Endothelial cell of umbilical vein (primary cell): ENCODE data around the gene MED7. TPM values are rescaled to one million over a fixed set of nuclear protein-coding genes. Genes with fewer than 3 reads are reported as not detected.

Experiments used
- BruUV-seq: library from RNA; stranded (reverse); fragments of 400-500 nt; replicated peaks from 2 replicates; lab custom pipeline; 2021; lab: Mats Ljungman, UMichigan
- CTCF ChIA-PET: fragments of 300-600, 350-600 bp; sonication (Branson Sonifier 250); formaldehyde crosslinking; loops from one replicate; lab custom pipeline; 2021; ENCODE audit warnings: antibody characterized with exemption, inconsistent platforms; lab: Charles Lee
- POLR2A ChIA-PET: fragments of 300-600, 350-600 bp; sonication (Branson Sonifier 250); formaldehyde crosslinking; loops from one replicate; lab custom pipeline; 2021; ENCODE audit warnings: antibody characterized with exemption, inconsistent platforms; lab: Charles Lee
- DNase-seq: peaks from one replicate; pipeline ENCODE4 v3.0.0-alpha.2; 2011; ENCODE audit warnings: low read depth, low spot score
- FAIRE-seq: peaks from 2 replicates; lab custom pipeline; 2011; peaks lifted over from hg19 to GRCh38; lab: Jason Lieb, UNC
- H2AFZ ChIP-seq: 2 replicates; pipeline ENCODE4 v1.6.0; 2012; ENCODE audit warnings: low read depth, low read length, control low read depth, inconsistent platforms
- H3K27ac ChIP-seq: 2 replicates; pipeline ENCODE4 v1.5.1; 2011; ENCODE audit warnings: low read depth, mild to moderate bottlenecking, control low read depth, low read length, moderate library complexity; ENCODE audit not compliant: insufficient read depth
- H3K27me3 ChIP-seq, 2 experiments: 2 replicates each; pipeline versions ENCODE4 v1.6.0 to v1.6.1; 2011; ENCODE audit warnings: low read length in 2 of 2, mixed read lengths in 1 of 2; ENCODE audit not compliant: control insufficient read depth in 2 of 2, insufficient read depth in 2 of 2
- H3K36me3 ChIP-seq, 2 experiments: 2 replicates in 1 of 2; 3 replicates in 1 of 2; pipeline ENCODE4 v1.5.1; 2011; ENCODE audit warnings: low read length in 2 of 2, mild to moderate bottlenecking in 1 of 2, moderate library complexity in 1 of 2; ENCODE audit not compliant: control insufficient read depth in 2 of 2, insufficient read depth in 2 of 2; ENCODE audit errors: extremely low read depth in 1 of 2
- H3K4me1 ChIP-seq: 3 replicates; pipeline ENCODE4 v1.5.1; 2011; ENCODE audit warnings: mild to moderate bottlenecking, low read length; ENCODE audit not compliant: control insufficient read depth, insufficient read depth; ENCODE audit errors: extremely low read depth
- H3K4me2 ChIP-seq: 2 replicates; pipeline ENCODE4 v1.6.1; 2011; ENCODE audit warnings: low read length, control low read depth, mixed read lengths; ENCODE audit not compliant: insufficient read depth
- H3K4me3 ChIP-seq, 3 experiments: fragments of 200-600 bp in 1 of 3; sonication (generic), shearing (Covaris generic) in 1 of 3; replicated peaks in 1 of 3; 2 replicates each; pipeline ENCODE4 v1.5.1; 2011 to 2016; ENCODE audit warnings: control low read depth in 3 of 3, low read length in 3 of 3, mild to moderate bottlenecking in 2 of 3, inconsistent platforms in 1 of 3, low read depth in 1 of 3, moderate library complexity in 1 of 3; ENCODE audit not compliant: insufficient read depth in 1 of 3
- H3K79me2 ChIP-seq: 2 replicates; pipeline ENCODE4 v1.6.0; 2012; ENCODE audit warnings: low read length, inconsistent platforms; ENCODE audit not compliant: control insufficient read depth, insufficient read depth
- H3K9ac ChIP-seq: replicated peaks from 2 replicates; pipeline ENCODE3; 2011; ENCODE audit warnings: low read length, control low read depth; ENCODE audit not compliant: insufficient read depth; ENCODE audit errors: extremely low read depth
- H3K9me1 ChIP-seq: replicated peaks from 3 replicates; pipeline ENCODE4 v1.6.0; 2011; ENCODE audit warnings: mild to moderate bottlenecking, low read length; ENCODE audit not compliant: control insufficient read depth, insufficient read depth; ENCODE audit errors: extremely low read depth
- H3K9me3 ChIP-seq: replicated peaks from 2 replicates; pipeline ENCODE4 v1.5.1; 2012; ENCODE audit warnings: low read length, inconsistent platforms; ENCODE audit not compliant: control insufficient read depth, insufficient read depth
- H4K20me1 ChIP-seq: replicated peaks from 2 replicates; pipeline ENCODE3; 2011; ENCODE audit warnings: mild to moderate bottlenecking, low read length; ENCODE audit not compliant: control insufficient read depth, insufficient read depth; ENCODE audit errors: extremely low read depth
- EZH2 ChIP-seq: IDR thresholded peaks from 2 replicates; pipeline ENCODE4 v1.6.1; 2012; ENCODE audit warnings: borderline replicate concordance, low read depth, mild to moderate bottlenecking, moderate library complexity, low read length, inconsistent platforms; ENCODE audit not compliant: severe bottlenecking
- FOS ChIP-seq: IDR thresholded peaks from 2 replicates; pipeline ENCODE4 v1.6.1; 2011; ENCODE audit warnings: mild to moderate bottlenecking, low read length, moderate library complexity, borderline replicate concordance; ENCODE audit not compliant: insufficient read depth
- GATA2 ChIP-seq: IDR thresholded peaks from 2 replicates; pipeline ENCODE4 v1.7.0; 2011; ENCODE audit warnings: low read depth, mild to moderate bottlenecking, moderate library complexity, mixed read lengths, low read length; ENCODE audit not compliant: insufficient read length, insufficient read depth
- JUN ChIP-seq: IDR thresholded peaks from 2 replicates; pipeline ENCODE4 v1.6.1; 2011; ENCODE audit warnings: borderline replicate concordance, low read depth; ENCODE audit not compliant: insufficient read length, insufficient read depth
- MYC ChIP-seq: IDR thresholded peaks from one replicate; pipeline ENCODE4 v1.6.1; 2011; ENCODE audit warnings: mild to moderate bottlenecking, low read depth, low read length
- POLR2A ChIP-seq: IDR thresholded peaks from 2 replicates; pipeline ENCODE4 v1.6.1; 2012; ENCODE audit warnings: low read depth, mild to moderate bottlenecking, control low read depth, low read length
- POLR2AphosphoS5 ChIP-seq: IDR thresholded peaks from 2 replicates; pipeline ENCODE4 v1.6.1; 2012; ENCODE audit warnings: low read depth, mild to moderate bottlenecking, control low read depth, low read length, moderate library complexity; ENCODE audit not compliant: insufficient read depth
- dilution Hi-C: fragments of 300-500 bp; cut with MboI; formaldehyde crosslinking; loops from one replicate; pipeline ENCODE4 v1.15.0; 2019; ENCODE audit warnings: low sequenced_read_pairs; ENCODE audit not compliant: extremely low pct_ligation_motif_present
- intact Hi-C: fragments of 100-400 bp; cut with micrococcal nuclease; formaldehyde crosslinking; loops from one replicate; pipeline ENCODE4 v1.10.0; 2022
- polyA plus RNA-seq, 4 experiments: library from polyadenylated mRNA; depleted of rRNA in 3 of 4; stranded (reverse) in 3 of 4; unstranded in 1 of 4; fragments of >200 nt; gene quantifications; 2 replicates each; pipeline versions ENCODE4 v1.2.1 to v1.2.3, GENCODE V29; 2011 to 2012; ENCODE audit warnings: missing spikeins in 1 of 4
- total RNA-seq: library from RNA; stranded (reverse); gene quantifications from 2 replicates; pipeline ENCODE4 v1.2.3, GENCODE V29; 2021
- TF ChIP-seq, protein P1 (sequence below): IDR thresholded peaks from 2 replicates; pipeline ENCODE4 v1.6.1; 2011; ENCODE audit not compliant: insufficient read depth, insufficient read length
- TF ChIP-seq, protein P2 (sequence below), 2 donors: IDR thresholded peaks; 1 replicate in 1 of 2; 2 replicates in 1 of 2; pipeline ENCODE4 v1.5.1; 2011; ENCODE audit warnings: low read length in 2 of 2, mild to moderate bottlenecking in 2 of 2, moderate library complexity in 2 of 2, control low read depth in 1 of 2, inconsistent platforms in 1 of 2, low read depth in 1 of 2; ENCODE audit not compliant: insufficient read depth in 1 of 2; ENCODE audit errors: extremely low read depth in 1 of 2

MED7 gene
- total and polyA plus RNA-seq, 2 donors (not counting 3 experiments of a cell fraction or from before 2014, with no cell fraction given) = 4.3 to 9.2 TPM

DNA sequence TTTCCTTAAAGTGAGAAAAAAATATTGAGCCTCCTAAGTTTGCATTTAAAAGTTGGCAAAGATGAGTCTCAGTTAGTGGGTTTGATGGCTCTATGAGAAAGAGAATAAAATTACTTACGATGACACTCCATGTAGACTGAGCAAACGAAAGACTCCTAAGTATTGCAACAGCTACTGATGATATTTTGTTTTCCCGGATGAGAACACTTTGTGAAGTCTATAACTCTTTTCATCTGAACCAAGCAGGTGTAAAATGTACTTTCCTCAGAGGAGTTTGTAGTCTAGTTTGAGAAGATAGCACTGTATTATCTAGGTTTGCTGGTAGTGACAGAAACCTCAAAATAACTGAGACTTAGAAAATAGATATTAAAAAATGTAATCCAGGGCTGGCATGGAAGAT, 36.3 kb upstream of the MED7 start:
- Histone ChIP-seq H3K27ac (no peak overlapping the region), H2AFZ (no peak overlapping the region), H3K4me2 (no peak overlapping the region), H3K9ac (no peak overlapping the region), H4K20me1 (no peaks in the 10 kb centered on the region), H3K9me3 (no peaks in the 10 kb centered on the region), H3K36me3 (no peaks in the 10 kb centered on the region), H3K9me1 (no peaks in the 10 kb centered on the region), H3K79me2 (no peaks in the 10 kb centered on the region), H3K4me3 (no peak overlapping the region), H3K27me3 (no peaks in the 10 kb centered on the region), H3K4me1 (no peaks in the 10 kb centered on the region)
- TF ChIP-seq MYC (no peak), POLR2A (no peak), FOS (no peak), GATA2 (no peak), JUN (no peak), POLR2AphosphoS5 (no peak), EZH2 (no peak)
- TF ChIP-seq, protein P1, sequence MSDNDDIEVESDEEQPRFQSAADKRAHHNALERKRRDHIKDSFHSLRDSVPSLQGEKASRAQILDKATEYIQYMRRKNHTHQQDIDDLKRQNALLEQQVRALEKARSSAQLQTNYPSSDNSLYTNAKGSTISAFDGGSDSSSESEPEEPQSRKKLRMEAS = no peak
- TF ChIP-seq, protein P2, sequence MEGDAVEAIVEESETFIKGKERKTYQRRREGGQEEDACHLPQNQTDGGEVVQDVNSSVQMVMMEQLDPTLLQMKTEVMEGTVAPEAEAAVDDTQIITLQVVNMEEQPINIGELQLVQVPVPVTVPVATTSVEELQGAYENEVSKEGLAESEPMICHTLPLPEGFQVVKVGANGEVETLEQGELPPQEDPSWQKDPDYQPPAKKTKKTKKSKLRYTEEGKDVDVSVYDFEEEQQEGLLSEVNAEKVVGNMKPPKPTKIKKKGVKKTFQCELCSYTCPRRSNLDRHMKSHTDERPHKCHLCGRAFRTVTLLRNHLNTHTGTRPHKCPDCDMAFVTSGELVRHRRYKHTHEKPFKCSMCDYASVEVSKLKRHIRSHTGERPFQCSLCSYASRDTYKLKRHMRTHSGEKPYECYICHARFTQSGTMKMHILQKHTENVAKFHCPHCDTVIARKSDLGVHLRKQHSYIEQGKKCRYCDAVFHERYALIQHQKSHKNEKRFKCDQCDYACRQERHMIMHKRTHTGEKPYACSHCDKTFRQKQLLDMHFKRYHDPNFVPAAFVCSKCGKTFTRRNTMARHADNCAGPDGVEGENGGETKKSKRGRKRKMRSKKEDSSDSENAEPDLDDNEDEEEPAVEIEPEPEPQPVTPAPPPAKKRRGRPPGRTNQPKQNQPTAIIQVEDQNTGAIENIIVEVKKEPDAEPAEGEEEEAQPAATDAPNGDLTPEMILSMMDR (IDR thresholded peaks at IDR 0.05; ENCODE audit: extremely low read depth in 1 of 2, insufficient read depth in 1 of 2, low read depth in 1 of 2, low read length in 2 of 2) = no peak
- DNase-seq = no peak
- dilution Hi-C loops = no loop called here
- ChIA-PET POLR2A (no interaction called here), CTCF (no interaction called here)
- BruUV-seq = no TSS peak
- FAIRE-seq = no peak
- intact Hi-C loops = no loop called here
